Dedifferentiated amniotic fluid mesenchymal stem cell (primary cell): ENCODE results near the gene TSPAN4.
A peak's percentile ranks its signal among the peaks of the same experiment; 100 is the strongest.

ENCODE experiments used
- DNase-seq: peaks from one replicate; pipeline ENCODE4 v3.0.0-alpha.2; 2016; ENCODE audit errors: extremely low spot score

Gene TSPAN4

GRCh38 chr11:850775-851763, 8.4 kb downstream of the TSPAN4 start:
- DNase-seq = no peak

GRCh38 chr11:852762-853161, 10.1 kb downstream of the TSPAN4 start:
- DNase-seq = no peak

DNA sequence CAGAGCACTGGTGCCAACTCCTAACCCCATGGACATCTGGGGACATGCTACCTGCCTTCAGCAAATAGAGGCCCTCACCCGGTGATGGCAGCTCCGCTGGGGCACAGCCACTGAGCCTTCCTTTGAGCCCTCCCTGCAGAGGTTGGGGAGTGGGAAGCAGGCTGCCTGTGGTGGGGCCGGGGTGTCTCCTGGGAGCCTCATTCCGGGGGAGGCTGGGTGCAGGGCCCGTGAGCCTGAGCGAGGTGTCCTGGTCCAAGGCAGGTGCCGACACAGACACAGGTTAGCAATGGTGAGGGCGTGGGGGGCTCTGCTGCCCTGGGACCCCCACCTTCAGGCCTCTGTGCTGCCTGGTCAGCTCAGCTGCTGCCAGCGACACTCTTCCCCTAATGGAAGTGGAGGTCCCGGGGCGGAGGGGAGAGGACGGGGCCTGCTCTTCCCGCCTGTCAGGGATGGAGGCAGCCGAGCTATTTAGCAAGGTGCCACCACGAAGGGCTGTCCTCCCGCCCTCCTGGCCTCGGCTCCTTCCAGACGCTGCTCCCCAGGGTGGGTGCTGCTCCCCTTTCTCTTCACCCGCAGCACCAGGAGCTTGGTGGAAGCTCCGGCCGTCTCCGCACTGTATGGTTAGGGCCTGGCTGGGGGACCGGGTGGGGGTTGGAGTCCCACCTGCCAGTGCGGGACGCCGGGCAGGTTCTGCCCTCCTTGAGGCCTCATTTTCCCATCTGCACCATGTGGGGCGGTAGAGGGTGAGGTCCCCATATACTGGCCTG, 11.2 kb downstream of the TSPAN4 start:
- DNase-seq = no peak

DNA sequence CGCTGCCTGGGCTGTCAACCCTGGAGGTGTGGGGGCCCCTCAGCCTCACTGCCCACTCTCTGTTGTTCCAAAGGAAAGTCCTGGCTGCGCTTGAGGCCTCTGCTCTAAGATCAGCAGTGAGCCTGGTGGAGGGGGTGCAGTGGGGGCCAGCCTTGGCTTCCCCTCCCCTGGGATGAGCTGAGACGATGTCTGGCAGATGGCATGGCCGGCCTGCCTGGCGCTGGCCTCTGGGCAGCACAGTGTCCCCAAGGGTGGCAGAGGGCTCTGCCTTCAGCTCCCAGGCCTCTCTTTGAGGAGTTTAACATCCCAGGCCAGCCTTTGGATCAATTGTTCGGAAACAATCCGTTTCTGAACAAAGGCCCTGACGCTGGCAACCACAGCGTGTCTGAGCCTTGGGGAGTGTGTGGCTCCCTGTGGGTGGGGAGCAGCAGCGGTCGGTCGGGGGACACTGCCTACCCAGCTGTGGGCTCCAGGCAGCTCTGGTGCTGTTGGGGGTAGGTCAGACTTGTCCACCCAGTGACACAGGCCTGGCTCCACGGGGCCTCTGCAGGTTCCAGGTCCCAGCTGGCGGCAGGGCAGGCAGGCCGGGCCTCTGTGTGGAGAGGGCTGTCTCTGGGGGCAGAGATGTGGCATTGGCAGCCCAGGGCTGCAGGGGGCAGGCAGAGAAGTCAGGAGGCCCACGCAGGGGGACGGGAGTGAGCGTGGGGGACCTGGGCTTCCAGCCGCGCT, 12.1 kb downstream of the TSPAN4 start:
- no peak for DNase-seq

DNA sequence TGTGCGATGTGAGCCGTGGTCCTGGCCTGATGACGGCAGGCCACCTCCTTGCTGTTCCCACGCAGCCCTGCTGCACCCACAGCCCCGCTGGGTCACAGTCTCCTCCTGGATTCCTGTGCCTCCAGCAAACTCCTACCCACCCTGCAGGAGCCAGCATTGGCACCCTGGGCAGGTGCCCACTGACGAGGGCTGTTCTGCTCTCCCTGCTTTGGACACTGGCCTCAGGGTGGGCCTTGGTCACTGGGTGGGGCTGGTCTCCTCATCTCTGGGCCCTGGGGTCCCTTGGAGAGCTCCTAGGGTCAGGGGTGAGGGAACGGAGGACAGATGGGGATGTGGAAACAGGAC, 12.7 kb downstream of the TSPAN4 start:
- no peak for DNase-seq

DNA sequence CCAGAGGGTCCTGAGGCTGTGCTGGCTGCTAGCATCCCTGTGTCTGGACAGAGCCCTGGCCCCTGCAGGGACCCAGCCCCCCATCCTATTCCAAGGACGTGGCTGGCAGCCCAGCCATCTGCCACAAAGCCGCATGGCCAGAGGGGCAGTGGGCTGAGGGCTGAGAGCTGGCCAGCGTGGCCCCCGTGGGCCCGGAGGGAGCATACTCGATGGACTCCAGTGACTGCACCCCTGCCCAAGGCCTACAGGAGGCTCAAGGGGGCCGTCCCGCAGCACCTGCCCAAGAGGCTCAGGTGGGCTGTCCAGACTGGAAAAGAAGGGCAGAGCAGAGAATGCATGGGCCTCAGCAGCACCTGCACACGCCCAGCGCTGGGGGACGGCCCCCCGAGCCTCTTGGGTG, 13.1 kb downstream of the TSPAN4 start:
- DNase-seq = no peak

DNA sequence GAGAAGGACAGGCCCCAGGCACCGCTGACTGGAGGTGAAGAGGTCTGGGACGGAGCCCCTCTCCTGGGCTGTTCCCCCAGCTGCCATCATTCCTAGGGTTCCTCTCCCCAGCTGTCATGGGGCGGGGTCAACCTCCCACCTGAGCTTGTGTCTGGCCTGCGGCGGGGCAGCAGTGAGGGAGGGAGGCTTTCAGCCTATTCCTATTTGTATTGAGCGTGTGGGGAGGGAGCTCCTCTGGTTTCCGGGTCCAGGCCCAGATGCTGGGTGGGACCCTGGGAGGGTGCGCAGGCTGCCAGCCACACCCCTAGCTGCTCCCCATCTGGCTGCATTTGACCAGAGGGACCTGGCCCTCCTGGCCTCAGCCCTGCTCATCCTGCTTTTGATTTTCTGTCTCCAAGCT, 13.7 kb downstream of the TSPAN4 start:
- DNase-seq = no peak

- no peak for DNase-seq
Observed at GRCh38 chr11:858053-858761, 15.6 kb downstream of the TSPAN4 start.

DNA sequence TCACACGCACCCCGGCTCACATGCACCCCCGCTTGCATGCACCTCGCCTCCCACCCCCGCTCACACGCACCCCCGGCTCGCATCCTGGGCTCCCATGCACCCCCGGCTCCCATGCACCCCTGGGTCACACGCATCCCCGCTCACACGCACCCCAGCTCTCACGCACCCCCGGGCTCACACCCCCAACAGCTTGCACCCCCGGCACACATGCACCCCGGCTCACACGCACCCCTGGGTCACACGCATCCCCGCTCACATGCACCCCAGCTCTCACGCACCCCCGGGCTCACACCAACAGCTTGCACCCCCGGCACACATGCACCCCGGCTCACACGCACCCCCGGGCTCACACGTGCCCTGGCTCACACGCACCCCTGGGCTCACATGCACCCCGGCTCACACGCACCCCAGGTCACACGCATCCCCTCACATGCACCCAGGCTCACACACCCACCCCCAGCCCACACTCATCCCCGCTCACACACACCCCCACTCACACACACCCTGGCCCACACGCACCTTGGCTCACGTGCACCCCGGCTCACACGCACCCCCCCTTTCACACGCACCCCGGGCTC, 16.2 kb downstream of the TSPAN4 start:
- no peak for DNase-seq

GRCh38 chr11:859394-860131, 16.9 kb downstream of the TSPAN4 start:
- peak; percentile 36 for DNase-seq

DNA sequence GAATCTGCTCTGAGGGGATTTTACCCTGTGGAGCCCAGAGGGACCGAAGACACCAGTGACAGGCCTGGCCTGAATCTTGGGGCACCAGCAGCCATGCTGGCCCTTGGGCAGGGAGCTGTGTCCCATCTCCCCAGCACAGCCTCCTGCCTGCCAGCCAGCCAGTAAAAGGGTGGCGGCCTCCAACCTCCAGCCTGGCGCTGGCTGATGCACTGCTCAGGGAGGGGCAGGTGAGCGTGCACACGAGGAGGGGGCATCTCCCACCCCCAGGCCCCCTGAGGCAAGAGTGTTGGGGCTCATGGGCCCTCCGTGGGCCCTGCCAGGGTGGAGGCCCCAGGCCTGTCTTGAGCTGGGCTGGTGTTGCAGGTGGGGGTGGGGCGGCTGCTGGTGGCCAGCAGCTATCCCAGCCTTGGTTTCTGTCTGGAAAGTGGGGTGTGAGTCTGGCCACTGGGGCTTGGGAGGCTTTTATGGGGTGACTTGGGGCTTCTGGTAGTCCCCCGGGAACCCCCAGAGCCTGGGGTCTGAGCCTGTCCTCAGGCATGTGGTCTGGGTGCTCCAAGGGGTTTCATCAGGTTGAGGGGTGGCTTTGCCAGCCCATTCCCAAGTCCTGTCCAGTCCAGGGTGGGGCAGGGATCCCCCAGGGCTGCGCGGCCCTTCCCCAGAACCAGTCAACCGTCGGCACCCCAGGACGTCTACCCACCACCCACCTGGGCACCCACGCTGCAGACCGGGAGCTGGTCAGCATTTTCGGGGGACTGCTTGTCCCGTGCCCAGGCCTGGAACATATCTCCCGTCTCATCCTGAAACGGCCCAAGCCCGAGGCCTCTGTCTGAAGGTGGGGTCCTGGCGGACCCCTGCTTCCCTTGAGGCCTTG, 17.8 kb downstream of the TSPAN4 start:
- no peak for DNase-seq

DNA sequence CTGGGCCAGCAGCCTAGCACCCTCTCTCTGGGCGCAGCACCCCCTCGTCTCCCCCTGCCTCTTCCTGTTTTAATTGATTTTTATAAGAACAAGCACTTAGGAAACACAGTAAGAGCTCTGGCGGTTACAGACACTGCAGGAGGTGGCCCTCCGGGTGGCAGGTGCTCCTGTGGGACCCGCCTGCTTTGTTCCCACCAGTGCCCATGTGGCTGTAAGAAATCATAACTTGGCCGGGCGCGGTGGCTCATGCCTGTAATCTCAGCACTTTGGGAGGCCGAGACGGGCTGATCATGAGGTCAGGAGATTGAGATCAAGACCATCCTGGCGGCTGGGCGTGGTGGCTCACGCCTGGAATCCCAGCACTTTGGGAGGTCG, 18.4 kb downstream of the TSPAN4 start:
- no peak for DNase-seq

DNA sequence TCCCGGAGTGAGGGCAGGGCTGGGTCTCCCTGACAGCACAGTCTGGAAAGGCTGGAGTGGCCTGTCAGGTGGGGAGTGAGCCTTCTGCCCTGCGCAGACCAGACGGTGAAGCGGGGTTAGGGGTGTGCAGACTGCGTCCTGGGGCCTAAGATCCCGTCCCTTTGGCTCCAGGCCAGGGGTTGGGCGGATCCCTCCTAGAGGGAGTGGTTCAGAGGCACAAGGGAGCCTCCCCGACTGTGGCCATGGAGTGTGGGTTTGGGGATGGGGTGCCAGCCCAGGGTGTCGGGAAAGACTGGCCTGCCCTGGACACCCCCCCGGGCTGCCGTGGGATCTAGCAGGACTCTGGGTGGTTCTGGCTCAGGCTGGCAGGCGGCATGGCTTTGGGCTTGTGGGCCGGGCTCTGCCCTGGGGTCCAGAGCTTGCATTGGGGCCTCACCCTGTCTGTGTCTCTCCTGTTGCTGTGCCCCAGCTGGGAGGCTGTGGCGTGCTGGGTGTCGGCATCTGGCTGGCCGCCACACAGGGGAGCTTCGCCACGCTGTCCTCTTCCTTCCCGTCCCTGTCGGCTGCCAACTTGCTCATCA, 19.5 kb downstream of the TSPAN4 start:
- DNase-seq = no peak

DNA sequence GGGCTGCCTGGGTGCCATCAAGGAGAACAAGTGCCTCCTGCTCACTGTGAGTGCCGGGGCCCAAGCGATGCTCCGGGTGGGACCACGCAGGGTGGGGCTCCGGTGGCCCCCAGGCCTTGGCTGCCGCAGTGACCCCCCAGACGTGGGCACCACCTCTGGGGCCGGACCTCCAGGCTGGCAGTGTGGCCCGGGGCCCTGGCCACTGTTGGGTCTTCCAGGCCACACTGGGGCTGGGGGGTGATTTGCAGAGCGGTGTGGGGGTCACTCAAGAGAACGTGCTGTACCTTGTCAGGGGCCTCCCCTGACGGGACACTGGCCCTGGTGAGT, 20.0 kb downstream of the TSPAN4 start:
- DNase-seq = no peak

- no peak for DNase-seq
Observed at GRCh38 chr11:863023-863909, 20.6 kb downstream of the TSPAN4 start.

DNA sequence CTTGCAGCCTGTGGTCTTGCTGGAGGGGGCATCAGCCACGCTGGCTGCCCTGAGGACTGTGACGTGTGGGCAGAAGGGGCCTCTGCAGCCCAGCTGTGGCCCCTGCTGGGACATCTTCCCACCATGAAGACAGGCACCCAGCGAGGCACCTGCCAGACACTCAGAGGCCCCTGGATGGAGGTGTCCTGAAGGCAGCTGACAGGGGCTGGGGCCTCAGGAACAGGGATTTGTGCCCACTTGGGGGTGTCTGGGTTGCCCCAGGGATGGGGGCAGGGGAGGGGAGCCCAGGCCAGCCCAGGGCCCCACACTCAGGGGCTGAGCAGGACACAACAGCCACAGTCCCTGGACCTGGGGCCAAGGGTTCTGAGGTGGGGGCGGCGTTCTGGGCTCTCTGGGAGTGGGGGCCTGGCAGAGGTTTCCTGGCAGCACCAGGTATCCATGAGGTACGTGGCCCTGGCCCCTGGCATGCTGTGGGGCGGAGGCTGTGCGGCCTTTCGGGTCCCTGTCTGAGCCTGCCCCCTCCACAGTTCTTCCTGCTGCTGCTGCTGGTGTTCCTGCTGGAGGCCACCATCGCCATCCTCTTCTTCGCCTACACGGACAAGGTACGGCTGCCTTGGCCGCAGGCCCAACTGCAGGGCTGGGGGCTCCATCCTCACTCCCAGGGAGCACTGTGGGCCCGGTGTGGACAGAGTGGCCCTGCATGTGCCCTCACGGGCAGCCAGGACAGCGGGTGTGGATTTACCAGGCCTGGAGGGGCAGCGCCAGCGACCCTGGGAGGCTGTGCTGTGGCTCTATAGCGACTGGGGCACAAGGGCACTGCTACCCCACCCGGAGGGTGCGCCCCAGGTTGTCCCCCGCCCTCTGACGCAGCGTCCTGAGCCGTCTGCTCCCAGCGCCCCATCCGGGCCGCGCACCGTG, 21.5 kb downstream of the TSPAN4 start:
- DNase-seq = no peak

DNA sequence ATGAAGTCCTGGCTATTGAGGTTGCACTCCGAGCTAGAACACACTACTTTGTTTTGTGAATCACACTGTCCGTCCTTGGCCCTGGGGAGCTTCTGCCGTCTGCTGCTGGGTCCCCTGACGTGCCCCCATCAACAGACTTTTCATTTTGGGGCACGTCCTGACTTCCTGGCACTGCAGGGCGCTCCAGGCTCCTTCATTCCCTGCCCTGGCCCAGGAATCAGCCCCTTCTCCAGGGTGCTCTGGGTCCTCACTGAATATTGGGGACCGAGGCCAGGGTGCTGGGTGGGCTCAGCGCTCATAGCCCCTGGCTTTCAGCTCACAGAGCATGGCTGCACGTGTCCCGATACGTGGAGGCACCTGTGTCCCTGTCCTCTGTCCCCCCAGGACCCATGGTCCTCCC, 22.2 kb downstream of the TSPAN4 start:
- DNase-seq = no peak
